Esophagus squamous epithelium (tissue), 5 donors: ENCODE results near the gene RNF19B. TPM values are rescaled to one million over a fixed set of nuclear protein-coding genes. Genes with fewer than 3 reads are reported as not detected.
A peak's percentile ranks its signal among the peaks of the same experiment; 100 is the strongest.

Experiments used
- DNase-seq: peaks from one replicate; lab custom pipeline; 2025; lab: John Stamatoyannopoulos, UW
- H3K27ac ChIP-seq, 4 donors: fragments of 200-600 bp; sonication (generic); one replicate each; pipeline ENCODE4 v1.5.1; 2016 to 2019; ENCODE audit warnings: mild to moderate bottlenecking in 1 of 4
- H3K27me3 ChIP-seq, 4 donors: fragments of 200-600 bp; sonication (generic); 1 replicate in 3 of 4; 2 replicates in 1 of 4; pipeline versions ENCODE4 v1.5.1 to v1.6.0; 2017 to 2021; ENCODE audit warnings: antibody characterized with exemption in 1 of 4
- H3K36me3 ChIP-seq, 3 donors: fragments of 200-600 bp; sonication (generic); one replicate each; pipeline ENCODE4 v1.5.1; 2016 to 2019
- H3K4me1 ChIP-seq, 3 donors: fragments of 200-600 bp; sonication (generic); one replicate each; pipeline ENCODE4 v1.5.1; 2017 to 2019
- H3K4me3 ChIP-seq, 4 donors: fragments of 200-600 bp; sonication (generic); 1 replicate in 3 of 4; 2 replicates in 1 of 4; pipeline ENCODE4 v1.5.1; 2016 to 2019; ENCODE audit warnings: mild to moderate bottlenecking in 2 of 4, moderate library complexity in 1 of 4
- H3K9me3 ChIP-seq, 3 donors: fragments of 200-600 bp; sonication (generic); one replicate each; pipeline ENCODE4 v1.5.1; 2016 to 2019
- CTCF ChIP-seq, 6 experiments: fragments of 450-650 bp in 4 of 6; fragments of 200-600 bp in 2 of 6; sonication (generic) in 2 of 6; IDR thresholded peaks; one replicate each; pipeline ENCODE4 v1.5.1; 2016 to 2019; ENCODE audit warnings: antibody characterized with exemption in 6 of 6, mild to moderate bottlenecking in 4 of 6, moderate library complexity in 4 of 6
- POLR2A ChIP-seq, 4 donors: fragments of 450-650 bp; IDR thresholded peaks; one replicate each; pipeline ENCODE4 v1.6.1; 2017; ENCODE audit warnings: antibody characterized with exemption in 4 of 4, mild to moderate bottlenecking in 4 of 4, moderate library complexity in 3 of 4
- WGBS, 2 donors: methylation state at CpG; one replicate each; pipeline ENCODE4 v1.1.5; 2018; 5-methylcytosine and 5-hydroxymethylcytosine counted together
- intact Hi-C: fragments of 100-400 bp; cut with DNase I; formaldehyde crosslinking; loops from one replicate; pipeline ENCODE4 v1.15.0; 2022
- total RNA-seq, 4 donors: library from RNA; depleted of rRNA; stranded (reverse); fragments of >200 nt; gene quantifications; one replicate each; pipeline ENCODE4 v1.1.0, GENCODE V29; 2016
- donor health status: DM: yes; HTN: yes; CAD: no.

The RNF19B gene
- 10 to 100 TPM; 24.2 to 61.6 (median 46.4) TPM for total RNA-seq

- Histone ChIP-seq H3K9me3 (no peaks in the 10 kb centered on the region), H3K27me3 (no peaks in the 10 kb centered on the region), H3K27ac (peak within 1 kb of the TSS; percentile 93 to 99 (median 98)), H3K4me3 (peak within 1 kb of the TSS; percentile 86 to 93 (median 92)), H3K36me3 (no peaks in the 10 kb centered on the region), H3K4me1 (peaks cover 8 to 44% (median 18%) of the 10 kb centered on the region in 3 donors)
- peak in 4 of 6 experiments; percentile 26 to 61 (median 52) for TF ChIP-seq CTCF (IDR thresholded peaks at IDR 0.05)
- peak in 3 of 4 donors; percentile 82 to 99 (median 99) for TF ChIP-seq POLR2A (IDR thresholded peaks at IDR 0.05)
- intact Hi-C loops = no loop called here
- DNase-seq = peak; percentile 68
- 2 to 11% methylated on average over 2 to 11 of the region's 83 CpGs for WGBS, 2 donors
Measured at GRCh38 chr1:32964461-32965250, at the start of gene RNF19B. Gene RNF19B, minus strand, starts transcription at chr1:32964809. Its CDS starts 124 bp downstream, at chr1:32964685.

GRCh38 chr1:33013791-33014190 lies 49.2 kb upstream of the RNF19B start:
- no peaks in the 10 kb centered on the region for H3K9me3 ChIP-seq
- no peak overlapping the region for H3K4me3 ChIP-seq
- H3K36me3 ChIP-seq = peaks cover 6 to 75% (median 14%) of the 10 kb centered on the region in 3 donors
- TF ChIP-seq CTCF (IDR thresholded peaks at IDR 0.05) (no peak), POLR2A (IDR thresholded peaks at IDR 0.05) (no peak)
- H3K27ac ChIP-seq = no peak overlapping the region
- H3K4me1 ChIP-seq = peaks cover 22 to 67% (median 45%) of the 10 kb centered on the region in 3 donors
- intact Hi-C loops = no loop called here
- no peak for DNase-seq
- H3K27me3 ChIP-seq = no peaks in the 10 kb centered on the region
- 29 to 30% methylated on average over 1 of the region's 1 CpG for WGBS, 2 donors

- H3K27ac ChIP-seq = peak overlapping the region in 3 of 4 donors; percentile 45 to 75 (median 74)
- H3K36me3 ChIP-seq = peaks cover 6 to 72% (median 8%) of the 10 kb centered on the region in 3 donors
- 69 to 75% methylated on average over 3 of the region's 3 CpGs for WGBS, 2 donors
- no peaks in the 10 kb centered on the region for H3K9me3 ChIP-seq
- no peak for TF ChIP-seq CTCF (IDR thresholded peaks at IDR 0.05)
- TF ChIP-seq POLR2A (IDR thresholded peaks at IDR 0.05) = no peak
- intact Hi-C loops = no loop called here
- H3K4me3 ChIP-seq = no peak overlapping the region
- peaks cover 25 to 83% (median 53%) of the 10 kb centered on the region in 3 donors for H3K4me1 ChIP-seq
- no peak for DNase-seq
- H3K27me3 ChIP-seq = no peaks in the 10 kb centered on the region
Measured at GRCh38 chr1:33012165-33012564, 47.6 kb upstream of the RNF19B start.

GRCh38 chr1:33010932-33011731 lies 46.5 kb upstream of the RNF19B start:
- TF ChIP-seq CTCF (IDR thresholded peaks at IDR 0.05) = no peak
- no peak for TF ChIP-seq POLR2A (IDR thresholded peaks at IDR 0.05)
- Histone ChIP-seq H3K27me3 (no peaks in the 10 kb centered on the region), H3K36me3 (peaks cover 6 to 62% (median 8%) of the 10 kb centered on the region in 3 donors), H3K27ac (peak overlapping the region; percentile 33 to 75 (median 60)), H3K4me1 (peaks cover 25 to 94% (median 58%) of the 10 kb centered on the region in 3 donors), H3K9me3 (no peaks in the 10 kb centered on the region), H3K4me3 (peak overlapping the region in 1 of 4 donors; percentile 3)
- DNase-seq = no peak
- WGBS, 2 donors = 37 to 40% methylated on average over 5 of the region's 5 CpGs
- intact Hi-C loops = no loop called here
